GM21447 (cell line): ENCODE measurements around the gene OSTN.
"Not testable (repeated sequence)": the region's sequence is repeated elsewhere in the genome, so short reads cannot be mapped to it uniquely, and the experiment has no call there.

ENCODE experiments used
- ATAC-seq: cut with Tn5 transposase; IDR thresholded peaks from one replicate; pipeline ENCODE4 v1.9.1; 2021; ENCODE audit not compliant: unreplicated experiment

The OSTN gene, protein sequence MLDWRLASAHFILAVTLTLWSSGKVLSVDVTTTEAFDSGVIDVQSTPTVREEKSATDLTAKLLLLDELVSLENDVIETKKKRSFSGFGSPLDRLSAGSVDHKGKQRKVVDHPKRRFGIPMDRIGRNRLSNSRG

DNA sequence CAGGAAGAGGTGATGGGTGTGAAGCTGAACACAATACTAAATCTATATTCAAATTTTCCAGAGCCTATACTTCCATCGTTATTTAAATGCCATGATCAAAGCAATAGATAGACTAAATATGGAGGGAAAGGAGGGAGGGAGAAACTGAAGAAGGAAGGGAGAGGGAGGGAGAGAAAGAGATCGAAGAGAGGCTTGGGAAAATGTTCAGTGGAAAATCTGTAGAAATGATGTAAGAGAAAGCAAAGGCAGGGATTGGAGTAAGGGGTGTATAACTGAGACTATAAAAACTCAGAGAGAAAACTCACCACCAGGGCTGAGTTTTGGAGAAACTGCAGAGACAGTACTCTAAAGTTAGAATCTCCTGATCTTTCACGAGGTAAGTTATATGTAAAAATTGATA is at the start of gene OSTN:
Gene OSTN (plus strand): TSS at position 310 of the 400 bp plus-strand sequence. CDS start 13,292 bp downstream, outside the sequence.
- no peak for ATAC-seq

DNA sequence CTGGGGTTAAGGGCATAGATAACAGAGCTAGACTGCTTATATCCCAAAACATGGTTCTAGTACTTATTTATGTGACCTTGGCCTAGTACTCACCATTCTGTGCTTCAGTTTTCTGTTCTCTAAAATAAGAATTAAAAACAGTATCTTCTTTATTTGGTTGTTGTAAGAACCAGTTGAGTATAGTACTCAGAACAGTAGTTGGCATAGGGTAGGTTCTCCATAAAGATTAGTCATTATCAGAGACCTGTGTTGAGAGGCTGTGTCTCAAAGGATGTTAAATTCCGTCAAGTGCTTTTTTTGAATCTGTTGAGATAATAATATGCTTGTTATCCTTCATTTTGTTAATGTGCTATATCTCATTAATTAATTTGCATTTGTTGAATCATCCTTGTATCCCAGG is 47.4 kb upstream of the OSTN start:
- no peak for ATAC-seq

DNA sequence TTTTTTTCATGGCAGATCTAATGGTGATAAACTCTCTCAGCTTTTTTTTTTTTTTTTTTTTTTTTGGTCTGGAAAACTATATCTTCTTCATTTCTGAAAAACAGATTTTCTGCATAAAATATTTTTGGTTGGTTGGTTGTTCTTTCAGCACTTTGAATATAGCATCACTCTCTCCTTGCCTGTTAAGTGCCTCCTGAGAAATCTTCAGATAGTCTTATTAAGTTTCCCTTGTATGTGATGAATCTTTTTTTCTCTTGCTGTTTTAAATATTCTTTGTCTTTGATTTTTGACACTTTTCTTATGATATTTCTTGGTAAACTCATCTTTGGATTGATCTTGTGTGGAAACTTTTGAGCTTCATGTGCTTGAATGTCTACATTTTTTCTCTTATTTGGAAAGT is 44.2 kb upstream of the OSTN start:
- no peak for ATAC-seq

DNA sequence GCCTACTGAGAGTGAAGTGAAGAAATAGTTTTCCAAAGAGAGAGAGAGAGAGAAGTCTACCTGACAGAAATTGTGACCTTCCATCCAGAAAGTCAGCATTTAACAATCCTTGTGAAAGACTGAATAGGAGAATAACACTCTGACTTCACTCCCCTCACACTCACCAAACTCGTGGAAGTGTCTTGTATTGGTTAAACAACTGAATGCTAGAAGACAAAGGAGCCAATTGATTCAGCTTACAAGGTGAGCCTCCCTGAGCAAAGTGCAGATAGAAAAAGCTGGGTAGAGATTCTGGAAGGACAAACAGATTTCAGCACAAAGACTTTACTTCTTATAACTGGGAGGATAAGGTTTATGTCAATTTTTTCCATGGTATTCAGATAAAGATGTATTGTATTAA is 40.8 kb upstream of the OSTN start:
- no peak for ATAC-seq

DNA sequence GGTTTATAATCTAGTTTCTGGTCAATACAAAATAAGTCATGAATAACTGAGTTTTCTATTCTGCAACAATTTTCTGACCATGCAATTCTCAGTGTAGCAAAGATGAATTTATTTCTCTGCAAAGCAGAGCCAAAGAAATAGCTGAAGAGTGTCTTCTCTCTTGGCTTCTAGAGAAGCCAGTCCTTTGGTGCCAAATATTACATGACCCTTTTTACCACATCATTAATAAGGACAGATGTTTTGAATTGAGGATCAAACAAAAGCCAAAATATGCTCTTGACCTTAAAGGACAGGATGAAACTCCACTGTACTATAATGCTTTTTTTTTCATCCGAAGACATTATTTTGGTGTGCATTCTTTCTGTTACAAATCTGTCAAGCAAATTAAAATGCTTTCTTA is 40.2 kb upstream of the OSTN start:
- ATAC-seq = no peak

DNA sequence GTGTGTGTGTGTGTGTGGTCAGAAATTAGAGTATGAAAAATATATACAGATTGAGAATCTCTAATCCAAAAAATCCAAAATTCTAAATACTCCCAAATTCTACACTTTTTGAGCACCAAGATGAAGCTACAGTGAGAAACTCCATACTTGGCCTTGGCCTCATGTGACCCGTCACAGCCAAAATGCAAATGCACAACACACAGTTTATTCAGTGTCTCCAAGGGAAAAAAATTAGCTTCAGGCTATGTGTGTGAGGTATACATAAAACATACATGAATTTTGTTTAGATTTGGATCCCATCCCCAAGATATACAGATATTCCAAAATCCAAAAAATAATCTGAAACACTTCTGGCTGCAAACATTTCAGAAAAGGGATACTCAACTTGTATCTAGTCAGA is 33.2 kb upstream of the OSTN start:
- ATAC-seq = no peak

DNA sequence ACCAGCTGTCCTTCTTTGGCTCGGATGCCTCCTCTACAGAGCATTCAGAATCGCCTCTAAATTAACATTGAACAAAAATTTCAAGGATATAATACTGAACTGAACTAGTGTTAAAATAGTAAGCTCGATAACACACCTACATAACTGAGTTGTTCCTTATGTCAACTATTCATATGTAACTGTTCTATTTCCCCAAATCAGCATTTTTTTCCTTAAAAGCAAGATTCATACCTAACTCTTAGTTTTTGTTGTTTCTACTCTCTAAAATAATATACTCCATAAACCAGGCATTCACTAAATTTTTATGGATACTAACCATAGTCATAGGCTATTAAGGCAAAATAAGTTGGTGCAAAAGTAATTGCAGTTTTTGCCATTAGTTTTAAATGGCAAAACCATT is 32.7 kb upstream of the OSTN start:
- no peak for ATAC-seq

DNA sequence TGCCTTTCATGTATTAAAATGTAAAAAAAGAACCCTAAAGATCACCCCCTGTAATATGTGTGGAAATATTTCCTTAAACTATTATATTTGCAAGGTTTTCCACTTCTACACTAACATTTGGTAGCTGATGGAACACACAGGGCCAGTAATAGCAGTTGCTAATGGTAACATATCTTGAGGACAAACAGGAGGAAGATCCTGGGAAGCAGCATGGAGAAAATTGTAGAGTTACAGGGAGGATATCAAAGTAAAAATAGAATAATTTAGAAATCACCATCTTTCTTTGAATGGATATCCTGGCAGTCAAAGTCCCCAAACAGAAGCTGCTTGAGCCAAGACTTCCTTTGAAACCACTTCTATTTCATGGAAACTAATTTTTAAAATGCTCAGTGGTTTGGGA is 29.5 kb upstream of the OSTN start:
- ATAC-seq = no peak

DNA sequence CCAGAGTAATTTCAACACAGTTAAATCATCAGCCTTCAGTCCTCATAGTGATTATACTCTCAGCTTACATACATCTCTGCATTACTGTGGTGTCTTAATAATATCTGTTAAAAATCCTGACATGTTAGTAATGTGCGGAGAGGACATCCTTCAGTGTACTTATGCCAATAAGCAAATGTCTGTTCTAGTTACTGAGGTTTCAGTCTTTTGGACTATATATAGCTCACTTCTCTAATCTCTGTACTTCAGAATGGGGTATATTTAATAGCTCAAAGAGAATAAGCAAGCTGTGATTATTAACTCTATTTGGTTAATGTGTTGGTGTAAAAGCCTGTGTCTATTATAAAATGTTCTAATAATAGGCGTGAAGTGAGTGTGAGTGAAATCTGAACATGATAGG is 28.9 kb upstream of the OSTN start:
- no peak for ATAC-seq

DNA sequence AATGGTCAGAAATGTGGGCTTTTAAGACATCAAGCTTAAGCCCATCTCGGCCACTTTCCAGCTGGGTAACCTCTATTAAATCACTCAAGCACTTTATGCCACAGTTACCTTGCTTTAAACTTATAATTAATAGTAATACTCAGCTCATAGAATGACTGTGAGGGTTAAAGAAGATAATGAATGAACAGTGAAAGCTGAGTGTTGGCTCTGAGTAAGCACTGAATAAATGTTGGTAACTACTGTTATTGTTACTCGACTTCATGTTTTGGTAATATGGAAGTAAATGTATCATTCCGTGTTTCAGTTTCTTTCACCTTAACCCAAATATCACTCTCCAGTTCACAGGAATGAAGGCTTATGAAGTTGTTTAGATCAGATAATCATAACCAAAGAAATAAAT is 23.9 kb upstream of the OSTN start:
- ATAC-seq = no peak

DNA sequence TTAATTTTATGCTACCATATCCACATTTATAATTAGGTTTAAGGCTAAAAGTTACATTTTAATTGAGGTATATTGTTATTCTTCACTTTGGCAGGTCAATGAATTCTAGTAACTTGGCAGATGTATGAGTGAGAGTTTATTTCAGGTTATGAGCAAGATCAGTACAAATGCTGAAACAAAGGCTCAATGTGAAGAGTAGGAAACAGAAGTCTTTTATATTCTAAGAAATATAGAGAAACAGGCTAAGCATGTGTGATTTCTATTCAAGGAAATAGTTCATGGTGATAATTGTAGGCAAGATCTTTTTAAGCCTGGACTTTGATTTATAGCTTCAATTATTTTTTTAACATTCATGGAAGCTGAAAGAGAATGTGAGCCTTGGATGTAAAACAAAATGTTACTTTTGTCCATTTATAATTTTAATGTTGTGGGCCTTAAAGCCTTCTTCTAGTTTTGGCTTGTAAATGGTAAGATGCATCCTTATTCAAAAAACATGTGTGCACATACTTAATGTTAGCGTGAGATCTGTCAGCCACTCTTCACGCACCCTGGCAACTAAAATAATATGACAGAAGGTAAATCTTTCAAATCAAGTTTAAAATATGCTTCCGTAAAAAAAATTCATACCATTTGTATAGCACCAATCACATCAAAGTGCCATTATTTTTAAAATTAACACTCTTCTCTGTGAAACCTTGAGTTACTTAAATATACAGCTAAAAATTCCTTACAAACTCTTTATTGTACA is 22.8 kb upstream of the OSTN start:
- ATAC-seq = no peak

DNA sequence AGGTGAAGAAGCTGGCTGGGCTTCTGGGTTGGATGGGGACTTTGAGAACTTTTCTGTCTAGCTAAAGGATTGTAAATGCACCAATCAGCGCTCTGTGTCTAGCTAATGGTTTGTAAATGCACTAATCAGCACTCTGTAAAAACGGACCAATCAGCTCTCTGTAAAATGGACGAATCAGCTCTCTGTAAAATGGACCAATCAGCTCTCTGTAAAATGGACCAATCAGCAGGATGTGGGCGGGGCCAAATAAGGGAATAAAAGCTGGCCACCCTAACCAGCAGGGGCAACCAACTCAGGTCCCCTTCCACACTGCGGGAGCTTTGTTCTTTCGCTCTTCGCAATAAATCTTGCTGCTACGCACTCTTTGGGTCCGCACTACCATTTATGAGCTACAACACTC is 13.7 kb upstream of the OSTN start:
- ATAC-seq = not testable (repeated sequence)

DNA sequence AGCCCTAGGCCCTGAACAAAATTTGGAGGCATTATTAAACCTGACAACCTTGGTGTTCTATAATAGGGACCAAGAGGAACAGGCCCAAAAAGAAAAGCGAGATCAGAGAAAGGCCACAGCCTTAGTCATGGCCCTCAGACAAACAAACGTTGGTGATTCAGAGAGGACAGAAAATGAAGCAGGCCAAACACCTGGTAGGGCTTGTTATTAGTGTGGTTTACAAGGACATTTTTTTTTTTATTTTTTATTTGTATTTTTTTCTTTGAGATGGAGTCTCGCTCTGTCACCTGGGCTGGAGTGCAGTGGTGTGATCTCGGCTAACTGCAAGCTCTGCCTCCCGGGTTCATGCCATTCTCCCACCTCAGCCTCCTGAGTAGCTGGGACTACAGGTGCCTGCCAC is 10.8 kb upstream of the OSTN start:
- ATAC-seq = not testable (repeated sequence)

DNA sequence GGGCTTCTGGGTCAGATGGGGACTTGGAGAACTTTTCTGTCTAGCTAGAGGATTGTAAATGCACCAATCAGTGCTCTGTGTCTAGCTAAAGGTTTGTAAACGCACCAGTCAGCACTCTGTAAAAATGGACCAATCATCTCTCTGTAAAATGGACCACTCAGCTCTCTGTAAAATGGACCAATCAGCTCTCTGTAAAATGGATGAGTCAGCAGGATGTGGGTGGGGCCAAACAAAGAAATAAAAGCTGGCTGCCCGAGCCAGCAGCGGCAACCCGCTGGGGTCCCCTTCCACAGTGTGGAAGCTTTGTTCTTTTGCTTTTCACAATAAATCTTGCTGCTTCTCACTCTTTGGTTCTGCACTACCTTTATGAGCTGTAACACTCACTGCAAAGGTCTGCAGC is 6.8 kb upstream of the OSTN start:
- not testable (repeated sequence) for ATAC-seq

DNA sequence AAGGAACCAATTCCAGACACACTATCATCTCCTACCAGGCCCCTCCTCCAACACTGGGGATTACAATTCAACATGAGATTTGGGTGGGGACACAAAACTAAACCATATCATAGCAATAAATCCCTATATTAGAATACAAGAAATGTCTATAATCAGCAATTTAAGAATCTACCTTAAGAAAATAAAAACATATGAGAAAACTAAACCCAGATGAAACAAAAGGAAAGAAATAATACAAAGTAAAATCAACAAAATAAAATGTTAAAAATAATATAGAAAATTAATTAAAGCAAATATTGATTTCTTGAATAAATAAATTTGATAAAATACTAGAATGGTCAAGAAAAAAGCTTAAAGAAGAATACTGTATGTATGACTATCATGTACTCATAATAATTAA is 6.1 kb upstream of the OSTN start:
- ATAC-seq = no peak

DNA sequence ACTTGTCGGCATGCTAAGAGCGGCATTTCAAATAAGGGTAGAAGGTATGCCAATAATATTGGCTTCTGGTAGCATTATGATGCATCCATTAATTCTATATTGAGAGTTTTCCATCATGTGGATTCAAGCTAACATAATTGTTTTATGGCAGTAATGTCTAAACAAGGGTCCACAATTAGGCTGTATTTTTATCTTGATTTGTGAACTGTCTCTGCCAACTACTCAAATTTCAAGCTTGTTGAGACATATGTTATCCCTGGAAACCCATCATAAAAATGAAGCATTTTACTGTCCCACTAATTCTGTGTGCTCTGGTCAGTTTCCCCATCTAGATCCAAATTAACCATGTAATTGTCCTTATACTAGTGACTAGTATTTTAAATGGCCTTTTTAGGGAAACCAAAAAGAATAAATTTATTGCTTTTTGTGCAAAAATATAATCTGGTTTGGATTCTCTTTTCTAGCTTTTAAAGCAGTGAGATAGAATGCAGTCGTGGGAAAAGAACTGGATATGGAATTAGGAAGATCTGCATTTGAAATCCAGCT is 1.2 kb upstream of the OSTN start:
- ATAC-seq = no peak

DNA sequence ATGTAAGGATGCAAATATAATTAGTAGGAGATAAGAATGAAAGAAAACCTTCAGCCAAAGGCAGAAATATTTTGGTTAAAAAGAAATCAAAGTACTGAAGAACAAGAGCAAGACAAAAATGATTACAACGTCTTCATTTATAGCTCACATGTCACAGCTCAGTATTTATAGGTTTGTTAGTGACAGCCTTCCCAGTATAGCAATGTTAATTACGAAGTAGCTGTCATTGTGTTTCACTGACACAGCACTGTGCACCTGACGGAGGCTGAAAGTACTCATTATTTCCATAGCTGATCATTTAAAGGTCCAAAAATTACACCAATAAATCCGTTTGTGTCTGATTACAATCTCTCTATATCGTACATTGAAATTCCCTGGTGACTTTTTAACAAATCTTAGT is 561 bp upstream of the OSTN start:
- no peak for ATAC-seq

DNA sequence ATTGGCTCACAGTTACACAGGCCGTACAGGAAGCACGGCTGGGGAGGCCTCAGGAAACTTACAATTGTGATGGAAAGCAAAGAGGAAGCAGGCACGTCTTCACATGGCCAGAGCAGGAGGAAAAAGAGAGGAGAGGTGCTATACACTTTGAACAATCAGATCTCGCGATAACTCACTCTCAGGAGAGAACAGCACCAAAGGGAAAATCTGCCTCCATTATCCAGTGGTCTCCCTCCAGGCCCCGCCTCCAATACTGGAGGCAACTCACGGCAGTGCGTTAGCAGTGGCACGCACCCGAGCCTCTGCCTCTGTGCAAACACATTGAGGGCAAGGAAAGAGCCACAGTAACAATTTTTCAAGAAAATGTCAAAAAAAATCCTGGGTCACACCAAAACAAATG is 11.0 kb downstream of the OSTN start:
- ATAC-seq = no peak

DNA sequence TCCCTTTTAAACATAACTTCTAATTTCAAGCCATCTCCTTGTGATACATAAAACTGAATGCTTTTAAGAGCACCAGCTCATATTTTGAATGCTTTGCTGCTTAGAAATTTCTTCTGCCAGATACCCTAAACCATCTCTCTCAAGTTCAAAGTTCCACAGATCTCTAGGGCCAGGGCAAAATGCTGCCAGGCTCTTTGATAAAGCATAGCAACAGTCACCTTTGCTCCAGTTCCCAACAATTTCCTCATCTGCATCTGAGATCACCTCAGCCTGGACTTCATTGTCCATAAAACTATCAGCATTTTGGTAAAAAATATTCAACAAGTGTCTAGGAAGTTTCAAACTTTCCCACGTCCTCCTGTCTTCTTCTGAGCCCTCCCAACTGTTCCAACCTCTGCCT is 17.5 kb downstream of the OSTN start:
- no peak for ATAC-seq

DNA sequence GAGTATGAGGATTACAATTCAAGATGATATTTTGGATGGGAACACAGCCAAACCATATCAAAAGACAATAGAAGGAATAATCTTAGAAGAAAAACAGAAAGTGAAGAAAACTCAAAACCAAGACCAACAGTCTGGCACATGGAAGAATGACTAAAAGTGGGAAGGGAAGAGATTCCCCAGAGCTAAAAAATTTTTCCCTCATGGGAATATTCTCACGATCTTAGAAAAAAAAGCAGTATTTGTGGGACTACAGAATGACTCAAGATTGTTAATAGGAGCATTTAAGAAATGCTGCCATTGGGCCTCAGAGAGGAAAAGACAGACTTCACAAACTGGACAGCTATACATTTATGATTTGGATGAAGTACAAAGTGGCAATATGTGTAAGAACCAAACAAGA is 18.3 kb downstream of the OSTN start:
- no peak for ATAC-seq

DNA sequence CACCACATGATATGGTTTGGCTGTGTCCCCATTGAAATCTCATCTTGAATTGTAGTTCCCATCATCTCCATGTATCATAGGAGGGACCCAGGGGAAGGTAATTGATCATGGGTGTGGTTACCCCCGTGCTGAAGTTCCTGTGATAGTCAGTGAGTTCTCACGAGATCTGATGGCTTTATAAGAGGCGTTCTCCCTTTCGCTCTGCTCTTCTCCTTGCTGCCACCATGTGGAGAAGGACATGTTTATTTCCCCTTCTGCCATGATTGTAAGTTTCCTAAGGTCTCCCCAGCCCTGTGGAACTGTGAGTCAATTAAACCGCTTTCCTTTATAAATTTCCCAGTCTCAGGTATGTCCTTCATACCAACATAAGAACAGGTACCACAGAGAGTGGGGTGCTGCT is 21.9 kb downstream of the OSTN start:
- no peak for ATAC-seq

DNA sequence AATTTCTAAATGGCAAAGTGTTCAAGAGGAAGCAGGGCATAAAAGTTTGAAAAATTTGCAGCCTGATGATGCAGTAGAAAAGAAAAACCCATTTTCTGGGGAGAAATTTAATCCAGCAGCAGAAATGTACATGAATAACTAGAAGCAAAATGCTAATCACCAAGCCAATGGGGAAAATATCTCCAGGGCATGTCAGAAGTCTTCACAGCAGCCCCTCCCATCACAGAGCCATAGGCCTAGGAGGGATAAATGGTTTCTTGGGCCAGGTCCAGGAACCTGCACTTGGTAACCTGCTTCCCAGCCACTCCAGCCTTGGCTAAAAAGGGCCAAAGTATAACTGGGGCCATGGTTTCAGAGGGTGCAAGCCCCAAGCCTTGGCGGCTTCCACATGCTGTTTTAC is 22.6 kb downstream of the OSTN start:
- no peak for ATAC-seq

DNA sequence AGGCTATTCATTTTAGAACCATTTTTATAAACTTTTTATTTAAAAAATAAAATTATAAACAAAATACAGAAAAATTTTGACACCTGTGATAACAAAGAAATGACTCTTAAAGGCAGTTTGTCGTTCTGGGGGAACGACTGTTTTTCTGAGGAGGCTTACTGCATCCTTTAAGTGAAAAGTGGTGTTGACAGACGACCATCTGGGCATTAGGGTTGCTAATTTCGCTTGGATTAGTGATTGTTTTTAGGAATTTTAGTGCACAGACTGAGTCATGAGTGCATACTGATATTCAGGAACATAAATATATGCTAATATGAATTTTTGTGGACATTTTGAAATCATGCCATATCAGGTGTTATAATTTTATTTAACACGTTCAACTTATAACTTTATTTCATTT is 28.5 kb downstream of the OSTN start:
- ATAC-seq = no peak
